Stimulated activated CD4-positive, alpha-beta T cell treated with anti-CD3 and anti-CD28 coated beads, TNF-alpha, amount 100 ng/mL, for 48 hours (primary cell): ENCODE measurements around the gene IGHMBP2.

Source experiments
- DNase-seq, 3 donors: peaks; one replicate each; pipeline ENCODE4 v3.0.0-alpha.2; 2020; ENCODE audit warnings: low read depth in 3 of 3

The IGHMBP2 gene

GRCh38 chr11:68939583-68940555 lies 36.2 kb downstream of the IGHMBP2 start:
- no peak for DNase-seq

- DNase-seq: no peak
Measured at GRCh38 chr11:68940651-68941323, 37.1 kb downstream of the IGHMBP2 start.

- no peak for DNase-seq
Measured at GRCh38 chr11:68941324-68942094, 37.8 kb downstream of the IGHMBP2 start.

- DNase-seq: no peak
Measured at GRCh38 chr11:68942095-68942620, 38.5 kb downstream of the IGHMBP2 start.

GRCh38 chr11:68942751-68943271 lies 39.1 kb downstream of the IGHMBP2 start:
- DNase-seq: no peak

GRCh38 chr11:68946416-68947090 lies 42.9 kb downstream of the IGHMBP2 start:
- no peak for DNase-seq

GRCh38 chr11:68947151-68947550 lies 43.5 kb downstream of the IGHMBP2 start:
- DNase-seq: no peak

GRCh38 chr11:68948496-68948895 lies 44.8 kb downstream of the IGHMBP2 start:
- DNase-seq: no peak

GRCh38 chr11:68948935-68949334 lies 45.2 kb downstream of the IGHMBP2 start:
- DNase-seq: no peak

- no peak for DNase-seq
Measured at GRCh38 chr11:68950270-68950669, 46.6 kb downstream of the IGHMBP2 start.

GRCh38 chr11:68950762-68951161 lies 47.1 kb downstream of the IGHMBP2 start:
- no peak for DNase-seq

- no peak for DNase-seq
Measured at GRCh38 chr11:68954836-68955606, 51.3 kb downstream of the IGHMBP2 start.

GRCh38 chr11:68955607-68955958 lies 51.9 kb downstream of the IGHMBP2 start:
- DNase-seq: no peak

- DNase-seq: peak in 1 of 3 donors; percentile 10
Measured at GRCh38 chr11:68956142-68956541, 52.5 kb downstream of the IGHMBP2 start.

- no peak for DNase-seq
Measured at GRCh38 chr11:68956547-68957254, 53.0 kb downstream of the IGHMBP2 start.

- no peak for DNase-seq
Measured at GRCh38 chr11:68958211-68958610, 54.5 kb downstream of the IGHMBP2 start.

GRCh38 chr11:68959465-68960293 lies 56.0 kb downstream of the IGHMBP2 start:
- no peak for DNase-seq

GRCh38 chr11:68960294-68961071 lies 56.8 kb downstream of the IGHMBP2 start:
- DNase-seq: no peak
